H9 (cell line): ENCODE data around the gene IQGAP2. TPM values are rescaled to one million over a fixed set of nuclear protein-coding genes. Genes with fewer than 3 reads are reported as not detected.

Source experiments
- DNase-seq: peaks from one replicate; pipeline ENCODE4 v3.0.0-alpha.2; 2017
- H2AFZ ChIP-seq: one replicate; pipeline ENCODE4 v1.6.1; 2013; ENCODE audit warnings: mild to moderate bottlenecking, low read length, control low read depth, moderate library complexity
- H2AK5ac ChIP-seq: 2 replicates; pipeline ENCODE4 v1.6.1; 2013; ENCODE audit warnings: low read length, control low read depth, mixed read lengths; ENCODE audit not compliant: insufficient read length
- H2BK120ac ChIP-seq: one replicate; pipeline ENCODE4 v1.6.1; 2013; ENCODE audit warnings: low read depth, mild to moderate bottlenecking, low read length, control low read depth, inconsistent platforms; ENCODE audit not compliant: poor library complexity, severe bottlenecking
- H2BK12ac ChIP-seq: 2 replicates; pipeline ENCODE4 v1.6.1; 2013; ENCODE audit warnings: low read length, control low read depth, mixed read lengths, low read depth; ENCODE audit not compliant: insufficient read length
- H2BK15ac ChIP-seq: 2 replicates; pipeline ENCODE4 v1.6.1; 2013; ENCODE audit warnings: low read depth, low read length, control low read depth
- H2BK20ac ChIP-seq: one replicate; pipeline ENCODE4 v1.6.1; 2013; ENCODE audit warnings: low read depth, mild to moderate bottlenecking, low read length, control low read depth, inconsistent platforms; ENCODE audit not compliant: poor library complexity, severe bottlenecking
- H2BK5ac ChIP-seq: 2 replicates; pipeline ENCODE4 v1.6.1; 2013; ENCODE audit warnings: low read length, control low read depth, mixed read lengths; ENCODE audit not compliant: insufficient read length
- H3K14ac ChIP-seq: 2 replicates; pipeline ENCODE4 v1.6.1; 2013; ENCODE audit warnings: low read length, control low read depth; ENCODE audit not compliant: insufficient read depth
- H3K18ac ChIP-seq: 2 replicates; pipeline ENCODE4 v1.6.1; 2013; ENCODE audit warnings: low read depth, mild to moderate bottlenecking, mixed read lengths, low read length, control low read depth; ENCODE audit not compliant: insufficient read length
- H3K23ac ChIP-seq: 2 replicates; pipeline ENCODE4 v1.6.1; 2013; ENCODE audit warnings: low read length, control low read depth, mixed read lengths, low read depth; ENCODE audit not compliant: insufficient read length
- H3K23me2 ChIP-seq: 2 replicates; pipeline ENCODE4 v1.6.1; 2013; ENCODE audit warnings: low read depth, mild to moderate bottlenecking, mixed read lengths, low read length, control low read depth; ENCODE audit not compliant: insufficient read length, poor library complexity, severe bottlenecking
- H3K27ac ChIP-seq: 2 replicates; pipeline ENCODE4 v1.5.1; 2013; ENCODE audit warnings: low read length, control low read depth, mixed read lengths, low read depth; ENCODE audit not compliant: insufficient read length
- H3K27me3 ChIP-seq: 2 replicates; pipeline ENCODE4 v1.6.1; 2013; ENCODE audit warnings: low read length, control low read depth, inconsistent platforms; ENCODE audit not compliant: insufficient read depth
- H3K4ac ChIP-seq: 2 replicates; pipeline ENCODE4 v1.6.1; 2013; ENCODE audit warnings: low read depth, mild to moderate bottlenecking, control low read depth, inconsistent platforms, low read length, moderate library complexity
- H3K4me1 ChIP-seq: 2 replicates; pipeline ENCODE4 v1.6.1; 2013; ENCODE audit warnings: low read length, control low read depth, inconsistent platforms; ENCODE audit not compliant: insufficient read depth
- H3K4me2 ChIP-seq: 2 replicates; pipeline ENCODE4 v1.6.1; 2013; ENCODE audit warnings: low read length, control low read depth, mixed read lengths; ENCODE audit not compliant: insufficient read length, insufficient read depth
- H3K56ac ChIP-seq: 2 replicates; pipeline ENCODE4 v1.6.1; 2013; ENCODE audit warnings: low read depth, mild to moderate bottlenecking, mixed read lengths, low read length, control low read depth; ENCODE audit not compliant: insufficient read length
- H3K79me1 ChIP-seq: 2 replicates; pipeline ENCODE4 v1.6.1; 2013; ENCODE audit warnings: low read depth, mild to moderate bottlenecking, moderate library complexity, low read length, control low read depth, inconsistent platforms; ENCODE audit not compliant: insufficient read depth, poor library complexity, severe bottlenecking
- H3K79me2 ChIP-seq: 2 replicates; pipeline ENCODE4 v1.6.1; 2013; ENCODE audit warnings: low read length, control low read depth, inconsistent platforms; ENCODE audit not compliant: insufficient read depth
- H3K9ac ChIP-seq: 2 replicates; pipeline ENCODE4 v1.6.1; 2013; ENCODE audit warnings: low read length, control low read depth, mixed read lengths; ENCODE audit not compliant: insufficient read length; ENCODE audit errors: extremely low read depth
- H3K9me3 ChIP-seq: one replicate; pipeline ENCODE4 v1.6.1; 2013; ENCODE audit warnings: low read depth, low read length, inconsistent platforms; ENCODE audit not compliant: control insufficient read depth
- H3T11ph ChIP-seq: one replicate; pipeline ENCODE4 v1.6.1; 2013; ENCODE audit warnings: mild to moderate bottlenecking, low read length, control low read depth, inconsistent platforms
- H4K20me1 ChIP-seq: one replicate; pipeline ENCODE4 v1.6.1; 2013; ENCODE audit not compliant: control insufficient read depth, insufficient read length, insufficient read depth
- H4K5ac ChIP-seq: 2 replicates; pipeline ENCODE4 v1.6.1; 2013; ENCODE audit warnings: low read depth, mild to moderate bottlenecking, mixed read lengths, low read length, control low read depth; ENCODE audit not compliant: insufficient read length
- H4K8ac ChIP-seq: replicated peaks from 2 replicates; pipeline ENCODE4 v1.6.1; 2013; ENCODE audit warnings: low read length, control low read depth, mixed read lengths, low read depth; ENCODE audit not compliant: insufficient read length
- H4K91ac ChIP-seq: 2 replicates; pipeline ENCODE4 v1.6.1; 2013; ENCODE audit warnings: low read depth, mild to moderate bottlenecking, moderate library complexity, mixed read lengths, low read length, control low read depth; ENCODE audit not compliant: insufficient read length
- H3K27ac Mint-ChIP-seq, 3 experiments: 2 replicates in 2 of 3; 3 replicates in 1 of 3; pipeline ENCODE4 v1.8.0; 2020 to 2021; ENCODE audit warnings: mixed read lengths in 3 of 3, mild to moderate bottlenecking in 1 of 3, moderate library complexity in 1 of 3
- H3K27me3 Mint-ChIP-seq: 2 replicates; pipeline ENCODE4 v1.8.0; 2021; ENCODE audit warnings: low read depth, mild to moderate bottlenecking, moderate library complexity, mixed read lengths
- H3K36me3 Mint-ChIP-seq, 3 experiments: 2 replicates in 2 of 3; 3 replicates in 1 of 3; pipeline ENCODE4 v1.8.0; 2020 to 2021; ENCODE audit warnings: low read depth in 3 of 3, mixed read lengths in 3 of 3; ENCODE audit not compliant: insufficient read depth in 1 of 3
- H3K4me1 Mint-ChIP-seq, 2 experiments: 2 replicates each; pipeline ENCODE4 v1.8.0; 2020; ENCODE audit warnings: mixed read lengths in 2 of 2
- H3K4me3 Mint-ChIP-seq, 2 experiments: 2 replicates in 1 of 2; 3 replicates in 1 of 2; pipeline ENCODE4 v1.8.0; 2020 to 2021; ENCODE audit warnings: mild to moderate bottlenecking in 2 of 2, mixed read lengths in 2 of 2, moderate library complexity in 1 of 2
- H3K9me3 Mint-ChIP-seq, 2 experiments: 2 replicates in 1 of 2; 3 replicates in 1 of 2; pipeline ENCODE4 v1.8.0; 2020; ENCODE audit warnings: mild to moderate bottlenecking in 2 of 2, mixed read lengths in 2 of 2, moderate library complexity in 1 of 2
- WGBS: extraction: QIAGEN DNeasy Blood & Tissue Kit; methylation state at CpG from one replicate; pipeline ENCODE4 v1.1.7; 2013; ENCODE audit warnings: missing lambda C conversion rate, low lambda C conversion rate, mixed read lengths; ENCODE audit not compliant: insufficient read length; ENCODE audit errors: extremely low coverage; 5-methylcytosine and 5-hydroxymethylcytosine counted together
- total RNA-seq: library from RNA; stranded (reverse); gene quantifications from 2 replicates; pipeline ENCODE4 v1.2.1, GENCODE V29; 2021
- TF ChIP-seq, protein P1 (sequence below): fragments of 200-600 bp; sonication (generic); conservative IDR thresholded peaks from 3 replicates; pipeline ENCODE4 v1.8.0; 2021; ENCODE audit warnings: antibody characterized with exemption, mild to moderate bottlenecking

IQGAP2 gene
- total RNA-seq, 1 experiment from 2014 or later = 22.5 TPM

DNA sequence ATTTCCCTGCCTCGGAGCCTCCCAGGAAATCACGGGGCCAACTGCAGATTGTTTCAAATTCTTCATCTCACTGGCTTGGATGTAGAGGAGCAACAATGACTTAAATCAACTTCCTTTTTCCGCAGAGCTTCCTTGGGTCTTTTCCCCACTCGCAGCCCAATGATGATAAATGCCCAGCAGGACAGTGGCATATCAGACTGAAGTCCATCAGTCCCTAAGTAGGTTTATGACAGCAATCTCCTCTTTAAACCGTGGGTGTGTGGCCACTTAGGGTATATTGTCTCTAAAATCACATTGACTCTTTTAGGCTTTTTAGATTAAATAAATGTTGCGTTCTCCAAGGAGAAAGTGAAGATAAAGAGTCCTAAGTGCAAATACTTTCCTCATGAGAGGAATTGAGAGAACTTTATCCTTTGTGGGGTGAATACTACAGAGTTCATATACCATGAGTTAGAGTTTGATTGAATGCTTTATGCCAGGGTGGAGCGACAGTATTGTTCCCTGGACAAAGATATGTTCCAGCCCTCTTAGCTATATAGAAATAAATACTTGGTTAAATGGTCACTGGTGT, 59.1 kb downstream of the IQGAP2 start:
- Histone ChIP-seq H3K4ac (no peak overlapping the region), H3K4me1 (no peaks in the 10 kb centered on the region), H3K79me2 (no peaks in the 10 kb centered on the region), H2AK5ac (no peak overlapping the region), H4K8ac (no peak overlapping the region), H4K20me1 (no peaks in the 10 kb centered on the region), H4K91ac (no peak overlapping the region), H3K23me2 (no peaks in the 10 kb centered on the region), H3K18ac (no peak overlapping the region), H3K14ac (no peak overlapping the region), H3K27me3 (no peaks in the 10 kb centered on the region), H3K27ac (no peak overlapping the region), H3K9me3 (no peaks in the 10 kb centered on the region), H4K5ac (no peak overlapping the region), H3K79me1 (no peaks in the 10 kb centered on the region), H2BK120ac (no peak overlapping the region), H2BK12ac (no peak overlapping the region), H3K9ac (no peak overlapping the region), H3K56ac (no peak overlapping the region), H2BK20ac (no peak overlapping the region), H3K23ac (no peak overlapping the region), H3K4me2 (no peak overlapping the region), H2BK5ac (no peak overlapping the region), H2BK15ac (no peak overlapping the region), H3T11ph (no peak overlapping the region), H2AFZ (no peak overlapping the region)
- no CpG with 5 or more reads among the region's 7 CpGs for WGBS
- Mint-ChIP-seq H3K9me3 (no peaks in the 10 kb centered on the region), H3K27me3 (no peaks in the 10 kb centered on the region), H3K4me1 (peaks cover 9 to 13% of the 10 kb centered on the region in 2 experiments; a peak in 3 of 4 replicates), H3K27ac (no peak overlapping the region), H3K36me3 (peaks cover 0 to 8% (median 0%) of the 10 kb centered on the region in 3 experiments; a peak in 4 of 7 replicates), H3K4me3 (no peak overlapping the region)
- no peak for DNase-seq
- TF ChIP-seq, protein P1, sequence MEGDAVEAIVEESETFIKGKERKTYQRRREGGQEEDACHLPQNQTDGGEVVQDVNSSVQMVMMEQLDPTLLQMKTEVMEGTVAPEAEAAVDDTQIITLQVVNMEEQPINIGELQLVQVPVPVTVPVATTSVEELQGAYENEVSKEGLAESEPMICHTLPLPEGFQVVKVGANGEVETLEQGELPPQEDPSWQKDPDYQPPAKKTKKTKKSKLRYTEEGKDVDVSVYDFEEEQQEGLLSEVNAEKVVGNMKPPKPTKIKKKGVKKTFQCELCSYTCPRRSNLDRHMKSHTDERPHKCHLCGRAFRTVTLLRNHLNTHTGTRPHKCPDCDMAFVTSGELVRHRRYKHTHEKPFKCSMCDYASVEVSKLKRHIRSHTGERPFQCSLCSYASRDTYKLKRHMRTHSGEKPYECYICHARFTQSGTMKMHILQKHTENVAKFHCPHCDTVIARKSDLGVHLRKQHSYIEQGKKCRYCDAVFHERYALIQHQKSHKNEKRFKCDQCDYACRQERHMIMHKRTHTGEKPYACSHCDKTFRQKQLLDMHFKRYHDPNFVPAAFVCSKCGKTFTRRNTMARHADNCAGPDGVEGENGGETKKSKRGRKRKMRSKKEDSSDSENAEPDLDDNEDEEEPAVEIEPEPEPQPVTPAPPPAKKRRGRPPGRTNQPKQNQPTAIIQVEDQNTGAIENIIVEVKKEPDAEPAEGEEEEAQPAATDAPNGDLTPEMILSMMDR = no peak
